GM12875 (cell line): ENCODE measurements around the gene GMPR2.

Experiments
- H3K4me3 ChIP-seq: one replicate; pipeline ENCODE4 v1.5.1; 2011; ENCODE audit warnings: low read depth, low read length, control low read depth
- CTCF ChIP-seq: IDR thresholded peaks from 2 replicates; pipeline ENCODE4 v1.5.1; 2011; ENCODE audit warnings: low read depth, mild to moderate bottlenecking, control low read depth, inconsistent platforms, low read length, moderate library complexity, borderline replicate concordance; ENCODE audit not compliant: insufficient read depth

Gene GMPR2

GRCh38 chr14:24273422-24273998 is 40.8 kb downstream of the GMPR2 start:
- H3K4me3 ChIP-seq, result no peak overlapping the region
- no peak for TF ChIP-seq CTCF

GRCh38 chr14:24274101-24274543 is 41.4 kb downstream of the GMPR2 start:
- no peak for TF ChIP-seq CTCF
- no peak overlapping the region for H3K4me3 ChIP-seq

- no peak for TF ChIP-seq CTCF
- no peak overlapping the region for H3K4me3 ChIP-seq
Observed at GRCh38 chr14:24277071-24277470, 44.3 kb downstream of the GMPR2 start.

- no peak for TF ChIP-seq CTCF
Observed at GRCh38 chr14:24277606-24278321, 45.0 kb downstream of the GMPR2 start.

GRCh38 chr14:24278424-24278823 is 45.7 kb downstream of the GMPR2 start:
- H3K4me3 ChIP-seq, result no peak overlapping the region

More at GRCh38 chr14:24277606-24278321, 45.0 kb downstream of the GMPR2 start:
- H3K4me3 ChIP-seq, result no peak overlapping the region

GRCh38 chr14:24279301-24280186 is 46.8 kb downstream of the GMPR2 start:
- no peak overlapping the region for H3K4me3 ChIP-seq
- TF ChIP-seq CTCF, result peak; percentile 42; the same call in 1 of the 2 replicates

More at GRCh38 chr14:24278424-24278823, 45.7 kb downstream of the GMPR2 start:
- no peak for TF ChIP-seq CTCF
